LHCN-M2 (cell line): ENCODE data around the gene MYO18B. TPM values are rescaled to one million over a fixed set of nuclear protein-coding genes. Genes with fewer than 3 reads are reported as not detected.

ENCODE experiments used
- DNase-seq: peaks from one replicate; pipeline ENCODE4 v3.0.0-alpha.2; 2012; ENCODE audit warnings: low read depth
- total RNA-seq: library from RNA; depleted of rRNA; stranded (reverse); fragments of >200 nt; gene quantifications from 2 replicates; pipeline ENCODE4 v1.2.3, GENCODE V29; 2014

Gene MYO18B
- total RNA-seq, 1 experiment from 2014 or later: 18.8 TPM

- no peak for DNase-seq
These were observed 82.9 kb downstream of the MYO18B start for GRCh38 chr22:25824828-25825423.

GRCh38 chr22:25827415-25827814, 85.4 kb downstream of the MYO18B start:
- no peak for DNase-seq

GRCh38 chr22:25828422-25828821, 86.4 kb downstream of the MYO18B start:
- no peak for DNase-seq

GRCh38 chr22:25829237-25829636, 87.2 kb downstream of the MYO18B start:
- no peak for DNase-seq

- no peak for DNase-seq
These were observed 88.1 kb downstream of the MYO18B start for GRCh38 chr22:25829808-25830777.

- no peak for DNase-seq
These were observed 91.1 kb downstream of the MYO18B start for GRCh38 chr22:25833091-25833490.

- no peak for DNase-seq
These were observed 91.7 kb downstream of the MYO18B start for GRCh38 chr22:25833676-25834075.

- DNase-seq: no peak
These were observed 92.5 kb downstream of the MYO18B start for GRCh38 chr22:25834490-25834889.

GRCh38 chr22:25835348-25835747, 93.4 kb downstream of the MYO18B start:
- no peak for DNase-seq

GRCh38 chr22:25837288-25837900, 95.4 kb downstream of the MYO18B start:
- DNase-seq: no peak

- no peak for DNase-seq
These were observed 97.2 kb downstream of the MYO18B start for GRCh38 chr22:25838960-25839741.

- no peak for DNase-seq
These were observed 97.8 kb downstream of the MYO18B start for GRCh38 chr22:25839755-25840154.

- no peak for DNase-seq
These were observed 98.2 kb downstream of the MYO18B start for GRCh38 chr22:25840167-25840566.

GRCh38 chr22:25840891-25841290, 98.9 kb downstream of the MYO18B start:
- no peak for DNase-seq

- DNase-seq: no peak
These were observed 99.8 kb downstream of the MYO18B start for GRCh38 chr22:25841775-25842174.

- no peak for DNase-seq
These were observed 101.8 kb downstream of the MYO18B start for GRCh38 chr22:25843660-25844405.

GRCh38 chr22:25844601-25845000, 102.6 kb downstream of the MYO18B start:
- DNase-seq: no peak

- DNase-seq: peak; percentile 49
These were observed 104.2 kb downstream of the MYO18B start for GRCh38 chr22:25845985-25846745.

GRCh38 chr22:25847451-25847850, 105.5 kb downstream of the MYO18B start:
- no peak for DNase-seq

- no peak for DNase-seq
These were observed 107.0 kb downstream of the MYO18B start for GRCh38 chr22:25848954-25849353.
